Lower leg skin (tissue), 4 donors: ENCODE results near the gene MYO1A. TPM values are rescaled to one million over a fixed set of nuclear protein-coding genes. Genes with fewer than 3 reads are reported as not detected.

Experiments
- DNase-seq, 2 donors: peaks; one replicate each; pipeline ENCODE4 v3.0.0-alpha.2; 2019; ENCODE audit warnings: low spot score in 2 of 2
- H3K4me3 ChIP-seq: fragments of 200-600 bp; sonication (generic); 2 replicates; pipeline ENCODE4 v1.5.1; 2017; ENCODE audit warnings: mild to moderate bottlenecking, low read depth; ENCODE audit not compliant: poor library complexity, severe bottlenecking
- CTCF ChIP-seq, 3 donors: fragments of 450-650 bp; IDR thresholded peaks; one replicate each; pipeline ENCODE4 v1.5.1; 2016; ENCODE audit warnings: antibody characterized with exemption in 3 of 3, mild to moderate bottlenecking in 3 of 3, moderate library complexity in 2 of 3
- POLR2A ChIP-seq, 2 donors: fragments of 450-650 bp; IDR thresholded peaks; one replicate each; pipeline ENCODE4 v1.6.1; 2016 to 2017; ENCODE audit warnings: antibody characterized with exemption in 2 of 2, mild to moderate bottlenecking in 1 of 2, moderate library complexity in 1 of 2
- WGBS, 2 donors: methylation state at CpG; one replicate each; pipeline ENCODE4 v1.1.5; 2018; 5-methylcytosine and 5-hydroxymethylcytosine counted together
- intact Hi-C: fragments of 100-400 bp; cut with DNase I; formaldehyde crosslinking; loops from one replicate; pipeline ENCODE4 v1.15.0; 2023; ENCODE audit warnings: low total_unique reads
- total RNA-seq, 4 donors: library from RNA; depleted of rRNA; stranded (reverse); fragments of >200 nt; gene quantifications; one replicate each; pipeline ENCODE4 v1.1.0, GENCODE V29; 2016

The MYO1A gene
- total RNA-seq, 4 donors from 2014 or later: 0.30 to 2.0 (median 0.39) TPM; not detected in 1

GRCh38 chr12:57004651-57005050 lies 45.3 kb downstream of the MYO1A start:
- DNase-seq: no peak
- TF ChIP-seq POLR2A (IDR thresholded peaks at IDR 0.05) (no peak), CTCF (IDR thresholded peaks at IDR 0.05) (no peak)
- intact Hi-C loops: loop anchor here (5.0 to 10.0 kb wide), 3 partner anchors 63 to 247 kb away; no protein-coding TSS in a partner anchor
- no peak overlapping the region for H3K4me3 ChIP-seq
- 83 to 86% methylated on average over 6 of the region's 6 CpGs for WGBS, 2 donors

- TF ChIP-seq POLR2A (IDR thresholded peaks at IDR 0.05) (no peak), CTCF (IDR thresholded peaks at IDR 0.05) (no peak)
Observed at GRCh38 chr12:57003395-57003794, 46.5 kb downstream of the MYO1A start.

GRCh38 chr12:57001448-57001906 lies 48.5 kb downstream of the MYO1A start:
- intact Hi-C loops: loop anchor here (5.0 to 10.0 kb wide), 2 partner anchors 183 to 244 kb away; no protein-coding TSS in a partner anchor
- DNase-seq: peak in 1 of 2 donors; percentile 89
- WGBS, 2 donors: 38 to 40% methylated on average over 13 of the region's 13 CpGs
- H3K4me3 ChIP-seq: no peak overlapping the region
- TF ChIP-seq CTCF (IDR thresholded peaks at IDR 0.05): peak in 1 of 3 donors; percentile 38
- TF ChIP-seq POLR2A (IDR thresholded peaks at IDR 0.05): no peak

More at GRCh38 chr12:57003395-57003794, 46.5 kb downstream of the MYO1A start:
- WGBS, 2 donors: 93 to 94% methylated on average over 12 to 13 of the region's 13 CpGs
- intact Hi-C loops: loop anchor here (5.0 to 10.0 kb wide), 2 partner anchors 181 to 246 kb away; no protein-coding TSS in a partner anchor
- DNase-seq: no peak
- H3K4me3 ChIP-seq: no peak overlapping the region

- DNase-seq: peak in 1 of 2 donors; percentile 7
- intact Hi-C loops: loop anchor here (5.0 to 10.0 kb wide), 2 partner anchors 184 to 243 kb away; no protein-coding TSS in a partner anchor
- no peak overlapping the region for H3K4me3 ChIP-seq
- no peak for TF ChIP-seq POLR2A (IDR thresholded peaks at IDR 0.05)
- no peak for TF ChIP-seq CTCF (IDR thresholded peaks at IDR 0.05)
- WGBS, 2 donors: 86 to 95% methylated on average over 1 of the region's 1 CpG
Observed at GRCh38 chr12:57000393-57000792, 49.5 kb downstream of the MYO1A start.

- H3K4me3 ChIP-seq: no peak overlapping the region
- no peak for TF ChIP-seq CTCF (IDR thresholded peaks at IDR 0.05)
- TF ChIP-seq POLR2A (IDR thresholded peaks at IDR 0.05): no peak
- peak in 1 of 2 donors; percentile 31 for DNase-seq
- 83 to 84% methylated on average over 4 of the region's 4 CpGs for WGBS, 2 donors
- intact Hi-C loops: no loop called here
Observed at GRCh38 chr12:56999456-56999855, 50.5 kb downstream of the MYO1A start.

- no peak overlapping the region for H3K4me3 ChIP-seq
- peak in 1 of 2 donors; percentile 46 for DNase-seq
- 67 to 73% methylated on average over 4 of the region's 4 CpGs for WGBS, 2 donors
- TF ChIP-seq POLR2A (IDR thresholded peaks at IDR 0.05) (no peak), CTCF (IDR thresholded peaks at IDR 0.05) (no peak)
- intact Hi-C loops: no loop called here
Observed at GRCh38 chr12:56998981-56999380, 50.9 kb downstream of the MYO1A start.
